HG03196 (cell line): ENCODE measurements around the gene MADD.

ENCODE experiments used
- ATAC-seq: cut with Tn5 transposase; IDR thresholded peaks from one replicate; pipeline ENCODE4 v1.9.1; 2021; ENCODE audit not compliant: unreplicated experiment

Gene MADD

GRCh38 chr11:47249378-47249715 is 20.6 kb upstream of the MADD start:
- ATAC-seq, result no peak

GRCh38 chr11:47251751-47252150 is 18.2 kb upstream of the MADD start:
- ATAC-seq, result no peak

GRCh38 chr11:47253660-47254059 is 16.3 kb upstream of the MADD start:
- ATAC-seq, result no peak

GRCh38 chr11:47254386-47254785 is 15.5 kb upstream of the MADD start:
- ATAC-seq, result no peak

GRCh38 chr11:47256374-47256773 is 13.6 kb upstream of the MADD start:
- no peak for ATAC-seq

GRCh38 chr11:47257177-47257516 is 12.8 kb upstream of the MADD start:
- ATAC-seq, result no peak

GRCh38 chr11:47257517-47258316 is 12.2 kb upstream of the MADD start, which contains the start of gene NR1H3:
TSS of gene NR1H3 (plus strand) at chr11:47257996. CDS start at chr11:47259217, 1,221 bp downstream.
- ATAC-seq, result no peak

- no peak for ATAC-seq
Observed at GRCh38 chr11:47258317-47258902, 11.5 kb upstream of the MADD start.

- no peak for ATAC-seq
Observed at GRCh38 chr11:47259232-47259977, 10.5 kb upstream of the MADD start.

- no peak for ATAC-seq
Observed at GRCh38 chr11:47260366-47260765, 9.6 kb upstream of the MADD start.

- no peak for ATAC-seq
Observed at GRCh38 chr11:47261291-47261800, 8.6 kb upstream of the MADD start.

GRCh38 chr11:47264119-47264518 is 5.8 kb upstream of the MADD start:
- ATAC-seq, result no peak

- no peak for ATAC-seq
Observed at GRCh38 chr11:47264521-47264920, 5.4 kb upstream of the MADD start.

GRCh38 chr11:47267876-47268275 is 2.1 kb upstream of the MADD start:
- no peak for ATAC-seq

GRCh38 chr11:47268448-47269001 is 1.4 kb upstream of the MADD start:
- no peak for ATAC-seq

- peak; percentile 50 for ATAC-seq
Observed at GRCh38 chr11:47269002-47269828, 718 bp upstream of the MADD start.

- no peak for ATAC-seq
Observed at GRCh38 chr11:47270331-47271271, 668 bp downstream of the MADD start.

GRCh38 chr11:47271328-47271727 is 1.4 kb downstream of the MADD start:
- ATAC-seq, result no peak

GRCh38 chr11:47271961-47272661 is 2.2 kb downstream of the MADD start:
- ATAC-seq, result no peak
